OCI-LY7 (cell line): ENCODE results near the gene EGLN2.

Experiments used
- EZH2phosphoT487 ChIP-seq: fragments of 200-600 bp; sonication (generic); IDR thresholded peaks from 2 replicates; pipeline ENCODE4 v1.6.1; 2018; ENCODE audit warnings: low read depth, borderline replicate concordance, mild to moderate bottlenecking, mixed run types, antibody characterized with exemption, low read length, moderate library complexity, mixed read lengths
- TF ChIP-seq, protein P1 (sequence below): fragments of 200-600 bp; sonication (generic); conservative IDR thresholded peaks from 2 replicates; pipeline ENCODE4 v1.5.1; 2014; ENCODE audit warnings: mild to moderate bottlenecking, antibody characterized with exemption, low read length, moderate library complexity, mixed read lengths

DNA sequence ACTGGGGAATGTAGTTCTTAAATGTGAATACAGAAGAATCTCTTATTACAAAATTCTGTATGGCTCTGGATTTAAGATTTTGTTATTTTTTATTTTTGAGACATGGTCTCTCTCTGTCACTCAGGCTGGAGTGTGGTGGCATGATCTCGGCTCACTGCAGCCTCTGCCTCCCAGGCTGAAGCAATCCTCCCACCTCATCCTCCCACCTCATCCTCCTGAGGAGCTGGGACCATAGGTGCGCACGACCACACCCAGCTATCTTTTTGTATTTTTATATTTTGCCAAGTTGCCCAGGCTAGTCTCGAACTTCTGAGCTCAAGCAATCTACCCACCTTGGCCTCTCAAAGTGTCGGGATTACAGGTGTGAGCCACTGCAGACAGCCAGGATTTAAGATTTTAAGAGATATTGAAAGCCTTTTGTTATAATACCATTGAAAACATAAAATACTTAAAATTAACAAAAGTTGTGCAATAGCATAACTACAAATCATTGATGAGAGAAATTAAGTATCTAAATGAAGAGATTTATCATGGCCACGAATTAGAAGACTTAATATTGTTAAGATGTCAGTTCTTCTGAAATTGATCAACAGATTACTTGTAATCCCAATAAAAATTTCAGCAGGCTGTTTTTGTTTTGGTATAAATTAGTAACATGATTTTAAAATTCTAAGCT lies 37.9 kb downstream of the EGLN2 start:
- TF ChIP-seq, protein P1, sequence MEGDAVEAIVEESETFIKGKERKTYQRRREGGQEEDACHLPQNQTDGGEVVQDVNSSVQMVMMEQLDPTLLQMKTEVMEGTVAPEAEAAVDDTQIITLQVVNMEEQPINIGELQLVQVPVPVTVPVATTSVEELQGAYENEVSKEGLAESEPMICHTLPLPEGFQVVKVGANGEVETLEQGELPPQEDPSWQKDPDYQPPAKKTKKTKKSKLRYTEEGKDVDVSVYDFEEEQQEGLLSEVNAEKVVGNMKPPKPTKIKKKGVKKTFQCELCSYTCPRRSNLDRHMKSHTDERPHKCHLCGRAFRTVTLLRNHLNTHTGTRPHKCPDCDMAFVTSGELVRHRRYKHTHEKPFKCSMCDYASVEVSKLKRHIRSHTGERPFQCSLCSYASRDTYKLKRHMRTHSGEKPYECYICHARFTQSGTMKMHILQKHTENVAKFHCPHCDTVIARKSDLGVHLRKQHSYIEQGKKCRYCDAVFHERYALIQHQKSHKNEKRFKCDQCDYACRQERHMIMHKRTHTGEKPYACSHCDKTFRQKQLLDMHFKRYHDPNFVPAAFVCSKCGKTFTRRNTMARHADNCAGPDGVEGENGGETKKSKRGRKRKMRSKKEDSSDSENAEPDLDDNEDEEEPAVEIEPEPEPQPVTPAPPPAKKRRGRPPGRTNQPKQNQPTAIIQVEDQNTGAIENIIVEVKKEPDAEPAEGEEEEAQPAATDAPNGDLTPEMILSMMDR, result no peak
- no peak for TF ChIP-seq EZH2phosphoT487
